Ascending aorta (tissue), 2 donors: Measurements from ENCODE around the gene EGF. TPM values are rescaled to one million over a fixed set of nuclear protein-coding genes. Genes with fewer than 3 reads are reported as not detected.

ENCODE experiments used
- DNase-seq, 2 donors: peaks; one replicate each; pipeline ENCODE4 v3.0.0-alpha.2; 2019; ENCODE audit warnings: low spot score in 2 of 2
- H3K27ac ChIP-seq, 2 donors: fragments of 200-600 bp; sonication (generic); one replicate each; pipeline ENCODE4 v1.5.1; 2016 to 2017; ENCODE audit warnings: mild to moderate bottlenecking in 1 of 2
- H3K27me3 ChIP-seq: fragments of 200-600 bp; sonication (generic); one replicate; pipeline ENCODE4 v1.5.1; 2017
- H3K36me3 ChIP-seq, 2 donors: fragments of 200-600 bp; sonication (generic); one replicate each; pipeline ENCODE4 v1.5.1; 2016
- H3K4me1 ChIP-seq, 2 donors: fragments of 200-600 bp; sonication (generic); one replicate each; pipeline ENCODE4 v1.5.1; 2016 to 2017; ENCODE audit warnings: mild to moderate bottlenecking in 1 of 2
- H3K4me3 ChIP-seq, 2 donors: fragments of 200-600 bp; sonication (generic); one replicate each; pipeline ENCODE4 v1.5.1; 2016 to 2017; ENCODE audit warnings: mild to moderate bottlenecking in 1 of 2
- H3K9me3 ChIP-seq, 2 donors: fragments of 200-600 bp; sonication (generic); one replicate each; pipeline ENCODE4 v1.5.1; 2016
- intact Hi-C: fragments of 100-400 bp; cut with DNase I; formaldehyde crosslinking; loops from one replicate; pipeline ENCODE4 v1.15.1; 2023
- total RNA-seq: library from RNA; depleted of rRNA; stranded (reverse); fragments of >200 nt; gene quantifications from one replicate; pipeline ENCODE4 v1.1.0, GENCODE V29; 2016
- TF ChIP-seq, protein P1 (sequence below), 3 experiments: fragments of 200-600 bp in 2 of 3; fragments of 450-650 bp in 1 of 3; sonication (generic) in 2 of 3; IDR thresholded peaks; one replicate each; pipeline ENCODE4 v1.5.1; 2016 to 2019; ENCODE audit warnings: antibody characterized with exemption in 3 of 3, mild to moderate bottlenecking in 1 of 3, moderate library complexity in 1 of 3

Gene EGF
- total RNA-seq, 1 donor from 2014 or later, result not detected

DNA sequence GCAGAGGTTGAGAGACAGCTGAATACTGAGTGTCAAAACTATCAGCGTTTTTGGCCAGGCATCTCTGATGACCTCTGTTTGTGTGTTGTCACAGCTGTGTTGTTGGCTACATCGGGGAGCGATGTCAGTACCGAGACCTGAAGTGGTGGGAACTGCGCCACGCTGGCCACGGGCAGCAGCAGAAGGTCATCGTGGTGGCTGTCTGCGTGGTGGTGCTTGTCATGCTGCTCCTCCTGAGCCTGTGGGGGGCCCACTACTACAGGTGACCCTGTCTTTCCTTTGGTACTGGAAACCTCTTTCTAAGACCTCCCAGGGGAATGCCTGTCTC is 86.9 kb downstream of the EGF start:
- Histone ChIP-seq H3K36me3 (no peaks in the 10 kb centered on the region), H3K27me3 (no peaks in the 10 kb centered on the region), H3K9me3 (no peaks in the 10 kb centered on the region), H3K4me3 (no peak overlapping the region), H3K27ac (no peak overlapping the region), H3K4me1 (no peaks in the 10 kb centered on the region)
- TF ChIP-seq, protein P1, sequence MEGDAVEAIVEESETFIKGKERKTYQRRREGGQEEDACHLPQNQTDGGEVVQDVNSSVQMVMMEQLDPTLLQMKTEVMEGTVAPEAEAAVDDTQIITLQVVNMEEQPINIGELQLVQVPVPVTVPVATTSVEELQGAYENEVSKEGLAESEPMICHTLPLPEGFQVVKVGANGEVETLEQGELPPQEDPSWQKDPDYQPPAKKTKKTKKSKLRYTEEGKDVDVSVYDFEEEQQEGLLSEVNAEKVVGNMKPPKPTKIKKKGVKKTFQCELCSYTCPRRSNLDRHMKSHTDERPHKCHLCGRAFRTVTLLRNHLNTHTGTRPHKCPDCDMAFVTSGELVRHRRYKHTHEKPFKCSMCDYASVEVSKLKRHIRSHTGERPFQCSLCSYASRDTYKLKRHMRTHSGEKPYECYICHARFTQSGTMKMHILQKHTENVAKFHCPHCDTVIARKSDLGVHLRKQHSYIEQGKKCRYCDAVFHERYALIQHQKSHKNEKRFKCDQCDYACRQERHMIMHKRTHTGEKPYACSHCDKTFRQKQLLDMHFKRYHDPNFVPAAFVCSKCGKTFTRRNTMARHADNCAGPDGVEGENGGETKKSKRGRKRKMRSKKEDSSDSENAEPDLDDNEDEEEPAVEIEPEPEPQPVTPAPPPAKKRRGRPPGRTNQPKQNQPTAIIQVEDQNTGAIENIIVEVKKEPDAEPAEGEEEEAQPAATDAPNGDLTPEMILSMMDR (IDR thresholded peaks at IDR 0.05), result no peak
- DNase-seq, result no peak
- intact Hi-C loops, result loop anchor here (2.0 kb wide), 1 partner anchor 515 kb away; no protein-coding TSS in a partner anchor

DNA sequence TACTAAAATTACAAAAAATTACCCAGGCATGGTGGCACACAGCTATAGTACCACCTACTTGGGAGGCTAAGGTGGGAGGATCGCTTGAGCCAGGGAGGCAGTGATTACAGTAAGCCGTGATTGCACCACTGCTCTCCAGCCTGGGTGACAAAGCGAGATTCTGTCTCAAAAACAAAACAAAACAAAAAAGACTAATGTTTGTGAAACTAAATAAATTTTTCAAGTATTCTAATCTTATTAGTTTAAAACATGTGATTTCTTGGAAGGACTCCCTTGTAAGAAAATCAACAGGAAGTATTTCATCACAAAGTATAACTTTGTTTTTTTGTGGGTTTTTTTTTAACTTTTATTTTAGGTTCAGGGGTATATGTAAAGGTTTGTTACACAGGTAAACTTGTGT is 89.6 kb downstream of the EGF start:
- H3K4me1 ChIP-seq, result no peaks in the 10 kb centered on the region
- H3K9me3 ChIP-seq, result no peaks in the 10 kb centered on the region
- intact Hi-C loops, result no loop called here
- no peak overlapping the region for H3K4me3 ChIP-seq
- no peak for DNase-seq
- no peaks in the 10 kb centered on the region for H3K27me3 ChIP-seq
- no peaks in the 10 kb centered on the region for H3K36me3 ChIP-seq
- no peak overlapping the region for H3K27ac ChIP-seq
- TF ChIP-seq, protein P1 (IDR thresholded peaks at IDR 0.05), result no peak

DNA sequence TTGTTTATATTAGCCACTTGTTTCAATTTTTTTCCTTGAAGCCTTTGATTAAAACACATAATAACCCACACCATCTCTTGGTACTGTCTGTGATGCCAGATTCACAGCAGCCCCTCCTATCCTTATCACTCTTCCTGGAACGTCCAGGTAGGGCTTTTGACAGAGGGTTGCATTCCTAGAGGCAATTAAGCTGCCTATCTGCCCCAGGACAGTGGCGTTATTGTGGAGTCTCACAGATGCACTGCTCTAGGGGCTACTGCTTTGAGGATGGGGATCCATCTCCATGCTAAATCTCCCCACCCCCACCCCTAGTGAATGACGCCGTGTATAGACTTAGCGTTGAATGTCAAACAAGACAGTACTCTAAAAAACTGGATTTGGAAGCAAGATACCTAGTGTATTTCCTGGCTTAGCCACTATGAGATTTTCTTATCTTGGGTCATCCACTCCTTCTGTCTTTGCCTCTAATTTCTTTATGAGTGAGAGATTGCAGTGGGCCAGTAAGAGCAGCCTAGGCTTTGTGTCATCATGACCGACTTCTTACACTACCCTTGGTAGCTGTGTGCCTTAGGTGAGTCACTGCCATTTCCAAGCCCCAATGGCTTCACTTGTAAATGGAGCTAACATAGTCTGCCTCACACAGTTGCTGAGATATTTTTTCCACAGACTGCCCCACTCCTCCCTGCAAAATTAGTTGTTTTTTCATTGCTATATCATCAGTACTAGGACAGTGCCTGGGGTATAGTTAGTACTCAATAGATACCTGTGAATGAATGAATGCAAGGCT is 90.9 kb downstream of the EGF start:
- no peak overlapping the region for H3K27ac ChIP-seq
- no peaks in the 10 kb centered on the region for H3K27me3 ChIP-seq
- no peak for DNase-seq
- intact Hi-C loops, result no loop called here
- H3K9me3 ChIP-seq, result no peaks in the 10 kb centered on the region
- H3K36me3 ChIP-seq, result no peaks in the 10 kb centered on the region
- TF ChIP-seq, protein P1 (IDR thresholded peaks at IDR 0.05), result no peak
- no peak overlapping the region for H3K4me3 ChIP-seq
- no peaks in the 10 kb centered on the region for H3K4me1 ChIP-seq

DNA sequence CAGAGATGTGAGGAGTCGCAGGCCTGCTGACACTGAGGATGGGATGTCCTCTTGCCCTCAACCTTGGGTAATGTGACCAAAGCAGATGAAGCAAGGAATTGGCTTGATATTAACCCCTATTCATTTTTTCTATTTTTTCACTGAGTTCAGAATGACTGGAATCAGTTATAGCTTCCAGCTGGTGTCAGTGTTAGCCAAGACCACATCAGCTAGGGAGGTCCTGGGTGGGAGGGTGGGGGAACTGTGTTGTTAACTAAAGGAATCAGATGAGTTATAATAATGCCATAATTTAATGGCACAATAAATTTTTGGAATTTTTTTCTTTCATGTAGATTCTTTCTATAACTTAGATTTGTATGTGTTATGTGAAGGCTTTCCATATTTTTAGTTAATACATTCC is 91.9 kb downstream of the EGF start:
- DNase-seq, result no peak
- H3K27ac ChIP-seq, result no peak overlapping the region
- TF ChIP-seq, protein P1 (IDR thresholded peaks at IDR 0.05), result no peak
- H3K4me1 ChIP-seq, result no peaks in the 10 kb centered on the region
- no peaks in the 10 kb centered on the region for H3K9me3 ChIP-seq
- intact Hi-C loops, result no loop called here
- no peak overlapping the region for H3K4me3 ChIP-seq
- H3K36me3 ChIP-seq, result no peaks in the 10 kb centered on the region
- H3K27me3 ChIP-seq, result no peaks in the 10 kb centered on the region

DNA sequence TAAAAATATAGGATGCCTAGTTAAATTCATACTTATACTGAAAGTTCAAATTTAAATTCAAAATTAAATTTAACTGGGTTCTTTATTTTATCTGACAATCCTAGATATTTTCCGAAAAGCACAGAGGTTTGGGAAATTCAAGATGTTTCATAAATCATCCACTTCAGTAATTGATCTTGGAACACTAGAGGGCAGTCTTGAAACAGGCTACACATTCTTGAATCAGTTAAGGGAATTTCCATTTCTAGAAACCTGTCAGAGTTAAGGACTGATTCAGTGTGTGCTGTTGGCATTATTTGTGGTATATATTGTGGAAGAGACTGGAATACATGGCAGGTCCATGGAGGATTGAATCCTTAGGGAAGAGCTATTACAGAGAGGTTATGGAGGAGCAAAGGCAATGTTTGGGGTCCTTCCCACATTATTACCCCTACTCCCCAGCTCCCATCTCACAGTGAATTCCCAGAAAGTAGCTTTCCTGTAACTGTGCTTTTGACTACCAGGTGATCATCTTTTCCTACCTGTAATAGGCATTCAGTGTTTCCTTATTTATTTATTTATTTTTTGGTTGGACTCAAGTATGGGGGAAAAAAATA is 92.9 kb downstream of the EGF start:
- H3K9me3 ChIP-seq, result no peaks in the 10 kb centered on the region
- no peaks in the 10 kb centered on the region for H3K27me3 ChIP-seq
- no peaks in the 10 kb centered on the region for H3K4me1 ChIP-seq
- no peaks in the 10 kb centered on the region for H3K36me3 ChIP-seq
- intact Hi-C loops, result no loop called here
- TF ChIP-seq, protein P1 (IDR thresholded peaks at IDR 0.05), result peak; percentile 17 to 72 (median 49)
- no peak for DNase-seq
- H3K27ac ChIP-seq, result no peak overlapping the region
- H3K4me3 ChIP-seq, result no peak overlapping the region
